GM19463 (cell line): ENCODE data around the gene SCN9A.
"Not testable (repeated sequence)": the region's sequence is repeated elsewhere in the genome, so short reads cannot be mapped to it uniquely, and the experiment has no call there.

Experiments
- ATAC-seq: cut with Tn5 transposase; IDR thresholded peaks from one replicate; pipeline ENCODE4 v1.9.1; 2021; ENCODE audit warnings: mild to moderate bottlenecking, moderate library complexity; ENCODE audit not compliant: unreplicated experiment

Gene SCN9A

DNA sequence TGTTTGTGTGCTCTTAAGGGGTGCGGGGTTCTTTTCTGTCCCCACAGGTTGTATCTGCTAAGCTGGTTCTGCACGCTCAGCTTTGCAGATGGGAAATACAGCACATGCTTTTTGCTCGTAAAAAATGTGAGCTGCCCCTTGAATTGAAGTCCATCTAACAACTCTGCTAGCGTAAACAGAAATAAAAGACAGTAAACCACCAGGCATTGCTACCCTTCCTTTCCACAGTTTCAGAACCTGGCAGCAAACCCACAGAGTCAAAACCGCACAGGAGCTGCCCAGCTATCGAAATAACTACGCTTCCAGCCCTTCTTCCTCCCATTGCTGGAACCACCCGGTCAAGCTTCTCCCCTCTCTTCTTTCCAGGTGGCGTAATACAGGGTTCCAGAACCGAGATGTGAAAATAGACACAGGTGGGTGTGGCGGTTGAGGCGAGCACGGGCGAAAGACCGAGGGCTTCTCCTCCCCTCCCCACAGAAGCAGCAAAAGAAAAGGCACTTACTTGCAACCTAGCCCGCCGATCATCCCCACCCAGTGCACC is 479 bp downstream of the SCN9A start:
- no peak for ATAC-seq

DNA sequence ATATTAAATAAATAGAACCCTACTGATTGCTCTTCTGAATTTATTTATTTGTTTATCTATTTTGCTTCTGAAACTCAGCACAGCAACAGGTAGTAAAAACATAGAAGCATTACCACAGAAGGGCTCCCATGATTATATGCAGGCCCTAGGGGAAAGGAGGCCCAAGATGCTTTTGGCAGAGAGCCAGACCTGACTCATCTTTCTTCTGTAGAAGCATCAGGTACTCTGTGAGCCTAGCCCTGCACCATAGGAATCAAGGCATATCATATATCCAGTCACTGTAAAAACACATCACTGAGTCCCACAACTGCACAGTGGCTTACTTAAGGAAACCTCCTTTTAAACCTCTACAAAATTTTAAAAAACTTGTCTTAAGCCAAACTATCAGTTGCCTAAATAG is 1.8 kb downstream of the SCN9A start:
- no peak for ATAC-seq

DNA sequence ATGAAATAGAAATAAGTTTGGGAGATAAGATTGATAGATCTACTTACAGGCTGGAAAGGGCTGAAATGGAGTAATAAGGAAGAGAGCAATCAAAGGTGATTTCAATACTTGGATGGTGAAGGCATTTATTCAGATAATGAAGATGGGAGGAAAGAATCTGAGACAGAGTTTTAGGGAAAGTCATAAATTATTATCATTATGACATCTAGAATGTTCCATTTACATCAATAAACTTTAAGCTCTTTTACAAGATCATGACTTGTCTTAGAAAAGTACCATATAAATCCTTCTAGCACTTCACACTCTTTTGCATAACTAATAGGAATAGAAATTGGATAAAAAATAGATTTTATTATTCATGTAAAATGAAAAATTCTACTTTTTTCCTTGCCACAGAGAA is 2.2 kb downstream of the SCN9A start:
- no peak for ATAC-seq

DNA sequence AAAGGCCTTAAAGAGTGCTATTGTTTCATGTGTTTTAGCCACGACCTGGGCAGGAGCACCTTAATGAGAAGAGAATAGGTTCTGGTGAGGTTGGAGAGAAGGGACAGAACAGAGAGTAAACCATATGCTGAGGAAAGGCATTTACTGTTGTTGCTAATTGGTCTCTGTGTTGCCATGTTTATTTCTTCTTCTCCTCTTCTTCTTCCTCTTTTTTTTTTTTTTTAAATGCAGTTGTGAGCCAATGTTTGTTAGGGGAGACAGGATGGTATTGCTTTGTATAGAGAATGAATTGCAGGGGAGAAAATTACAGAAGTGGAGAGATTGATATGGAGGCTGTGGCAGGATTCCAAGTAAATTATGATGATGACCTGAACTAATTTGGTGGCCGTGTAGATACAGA is 2.6 kb downstream of the SCN9A start:
- no peak for ATAC-seq

DNA sequence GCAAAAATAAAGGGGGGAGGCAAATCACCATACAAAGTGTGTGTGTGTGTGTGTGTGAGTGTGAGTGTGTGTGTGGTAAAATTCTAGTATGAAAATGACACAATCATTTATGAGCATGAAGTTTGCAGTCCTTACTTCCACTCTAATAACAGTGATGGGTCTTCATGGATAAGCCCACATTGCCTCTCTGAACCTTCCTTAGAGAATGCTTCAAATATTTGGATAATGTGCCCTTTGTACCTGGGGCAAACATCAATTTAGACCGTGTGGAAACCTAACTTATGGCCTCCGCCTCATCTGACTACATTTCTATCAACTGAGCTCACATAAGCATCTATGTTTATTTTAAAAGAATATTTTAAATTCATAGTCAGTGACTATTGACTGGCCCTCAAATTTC is 3.7 kb downstream of the SCN9A start:
- no peak for ATAC-seq

DNA sequence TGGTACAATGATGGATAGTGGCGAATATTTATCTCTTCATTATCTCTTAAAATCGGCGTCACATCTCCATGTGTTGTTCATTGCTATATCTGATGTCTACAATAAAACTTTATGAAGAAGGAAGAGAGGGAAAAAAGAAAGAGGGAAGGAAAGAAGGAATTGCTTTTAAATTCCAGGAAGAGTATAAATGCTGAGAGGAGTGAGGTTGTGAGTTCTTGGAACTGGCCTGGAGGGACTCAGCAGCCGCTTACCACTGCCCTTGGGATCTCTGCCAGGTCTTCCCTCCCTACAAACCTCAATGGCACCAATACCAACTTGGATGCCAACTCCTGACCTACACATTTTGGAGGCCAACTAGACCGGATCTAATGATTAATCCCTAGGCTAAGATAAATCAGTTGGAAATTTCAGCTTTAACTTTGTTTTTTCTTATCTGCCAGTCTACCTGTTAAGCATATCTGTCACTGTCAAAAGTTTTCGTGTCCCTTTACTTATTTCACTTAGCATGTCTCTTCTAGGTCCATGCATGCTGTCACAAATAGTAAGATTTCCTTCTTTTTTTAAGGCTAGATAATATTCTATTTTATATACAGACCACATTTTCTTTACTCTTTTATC is 9.8 kb downstream of the SCN9A start:
- ATAC-seq: no peak

DNA sequence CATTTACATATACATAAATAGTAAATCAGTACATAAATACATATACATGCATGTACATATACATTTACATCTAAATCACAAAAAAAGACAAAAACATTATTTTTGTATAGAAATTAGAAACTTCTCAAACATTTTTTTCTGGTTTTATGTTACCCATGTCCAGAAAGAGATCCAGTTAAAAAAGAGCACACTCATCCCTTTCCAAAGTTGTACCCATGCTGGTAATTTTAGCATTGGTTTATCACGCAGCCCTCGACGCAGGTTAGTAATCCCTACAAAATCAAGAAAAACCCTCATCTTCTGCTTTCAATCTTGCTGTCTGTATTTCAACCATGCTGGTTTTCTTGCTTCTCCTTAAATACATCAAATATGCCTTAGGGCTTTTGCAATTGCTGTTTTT is 10.5 kb downstream of the SCN9A start:
- no peak for ATAC-seq

DNA sequence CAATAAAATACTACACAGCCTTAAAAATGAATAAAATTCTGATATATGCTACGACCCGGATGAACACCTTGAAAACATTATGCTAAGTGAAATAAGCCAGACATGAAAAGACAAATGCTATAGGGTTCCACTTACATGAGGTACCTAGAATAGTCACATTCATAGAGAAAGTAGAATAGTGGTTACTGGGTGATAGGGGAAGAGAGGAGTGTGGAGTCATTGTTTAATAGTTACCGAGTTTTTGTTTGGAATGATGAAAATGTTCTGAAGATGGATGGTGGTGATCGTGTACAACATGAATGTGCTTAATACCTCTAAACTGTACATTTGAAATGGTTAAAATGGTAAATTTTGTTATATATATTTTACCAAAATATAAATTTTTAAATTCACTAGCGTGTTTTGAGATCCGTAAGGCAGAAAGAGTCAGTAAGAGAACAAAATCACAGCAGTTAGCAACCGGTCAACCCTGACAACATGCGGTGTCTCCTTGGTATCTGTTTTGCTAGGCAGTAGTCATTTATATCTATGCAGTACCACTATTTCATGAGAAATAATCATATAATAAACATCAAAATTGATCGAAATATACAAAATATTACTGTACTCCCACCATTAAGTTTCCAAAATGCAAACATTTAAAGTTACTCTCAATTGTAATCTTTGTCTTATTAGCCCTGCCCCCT is 11.1 kb downstream of the SCN9A start:
- ATAC-seq: no peak

DNA sequence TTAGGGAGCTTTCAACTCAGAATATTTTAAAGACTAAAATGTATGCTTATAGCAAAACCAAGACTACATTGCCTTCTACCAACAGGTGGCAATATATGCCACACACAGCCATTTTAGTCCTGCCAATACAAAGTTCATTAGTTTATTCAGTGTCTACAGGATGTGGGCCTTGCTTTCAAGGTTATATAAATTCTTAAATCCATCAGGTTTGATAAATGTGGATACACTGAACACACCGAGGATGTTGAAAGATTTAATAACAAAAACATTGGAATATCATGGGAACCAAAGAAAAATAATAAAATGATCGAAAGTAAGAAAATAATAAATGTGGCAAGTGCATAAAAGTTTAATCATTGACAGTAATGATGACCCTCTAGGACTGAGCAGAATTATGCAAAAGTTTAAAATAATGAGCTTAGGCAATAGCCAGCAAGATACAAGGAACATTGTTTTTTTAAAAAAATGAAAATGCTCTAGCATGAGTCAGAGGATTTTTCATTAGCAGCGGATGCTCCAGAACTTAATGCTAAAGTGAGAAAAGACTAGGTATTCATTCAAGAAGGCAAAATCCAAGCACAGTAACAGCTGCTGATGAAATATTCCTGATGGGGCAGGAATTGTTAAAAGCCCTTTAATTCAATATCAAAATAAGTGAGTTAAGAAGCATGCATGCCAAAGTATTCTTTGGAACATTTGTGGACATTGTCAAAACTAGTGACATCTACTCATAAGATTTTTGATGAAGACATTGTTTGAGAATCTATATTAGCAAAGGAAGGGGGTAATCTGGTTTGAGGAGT is 14.2 kb downstream of the SCN9A start:
- no peak for ATAC-seq

DNA sequence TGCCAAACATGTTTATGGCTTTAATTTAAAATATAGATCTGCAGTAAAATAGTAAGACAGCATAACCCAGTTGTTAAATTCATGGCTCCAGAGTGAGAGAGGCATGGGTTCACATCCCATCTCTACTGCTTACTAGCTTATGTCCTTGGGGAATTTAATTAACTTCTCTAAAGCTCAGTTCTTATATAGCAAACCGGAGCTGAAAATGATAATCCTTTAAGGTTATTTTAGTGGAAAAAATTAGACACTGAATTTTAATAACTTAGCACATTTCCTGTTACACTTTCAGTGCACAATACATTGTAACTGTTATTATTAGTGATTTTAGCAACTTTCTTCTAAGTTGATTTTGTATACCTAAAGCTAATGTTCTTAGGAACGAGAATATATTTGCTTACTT is 14.8 kb downstream of the SCN9A start:
- ATAC-seq: no peak

DNA sequence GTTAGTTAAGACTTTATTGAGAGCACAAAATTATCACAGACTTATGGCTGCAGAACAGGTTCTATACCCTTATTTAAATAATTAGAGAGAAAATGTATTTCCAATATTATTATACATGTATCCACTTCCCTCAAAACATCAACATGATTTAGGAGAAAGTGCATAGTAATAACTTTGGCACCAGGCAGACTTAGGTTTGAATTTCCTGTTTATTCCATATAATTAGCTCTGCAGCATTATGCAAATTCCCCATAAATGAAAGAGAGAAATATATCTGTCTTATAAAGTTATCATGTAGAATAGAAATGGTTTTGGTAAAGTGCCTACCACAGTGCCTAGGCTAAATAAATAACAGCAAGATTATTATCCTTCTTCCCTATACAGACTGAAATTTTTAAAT is 15.3 kb downstream of the SCN9A start:
- ATAC-seq: no peak

DNA sequence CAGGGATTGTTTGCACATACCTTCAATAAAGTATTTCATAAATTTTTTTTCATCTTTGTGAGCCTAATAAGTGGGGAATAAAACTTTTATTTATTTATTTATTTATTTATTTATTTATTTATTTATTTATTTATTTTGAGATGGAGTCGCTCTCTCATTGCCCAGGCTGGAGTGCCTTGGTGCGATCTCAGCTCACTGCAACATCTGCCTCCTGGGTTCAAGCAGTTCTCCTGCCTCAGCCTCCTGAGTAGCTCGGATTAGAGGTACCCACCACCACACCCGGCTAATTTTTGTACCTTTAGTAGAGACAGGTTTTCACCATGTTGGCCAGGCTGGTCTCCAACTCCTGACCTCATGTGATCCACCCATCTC is 17.8 kb downstream of the SCN9A start:
- ATAC-seq: not testable (repeated sequence)

DNA sequence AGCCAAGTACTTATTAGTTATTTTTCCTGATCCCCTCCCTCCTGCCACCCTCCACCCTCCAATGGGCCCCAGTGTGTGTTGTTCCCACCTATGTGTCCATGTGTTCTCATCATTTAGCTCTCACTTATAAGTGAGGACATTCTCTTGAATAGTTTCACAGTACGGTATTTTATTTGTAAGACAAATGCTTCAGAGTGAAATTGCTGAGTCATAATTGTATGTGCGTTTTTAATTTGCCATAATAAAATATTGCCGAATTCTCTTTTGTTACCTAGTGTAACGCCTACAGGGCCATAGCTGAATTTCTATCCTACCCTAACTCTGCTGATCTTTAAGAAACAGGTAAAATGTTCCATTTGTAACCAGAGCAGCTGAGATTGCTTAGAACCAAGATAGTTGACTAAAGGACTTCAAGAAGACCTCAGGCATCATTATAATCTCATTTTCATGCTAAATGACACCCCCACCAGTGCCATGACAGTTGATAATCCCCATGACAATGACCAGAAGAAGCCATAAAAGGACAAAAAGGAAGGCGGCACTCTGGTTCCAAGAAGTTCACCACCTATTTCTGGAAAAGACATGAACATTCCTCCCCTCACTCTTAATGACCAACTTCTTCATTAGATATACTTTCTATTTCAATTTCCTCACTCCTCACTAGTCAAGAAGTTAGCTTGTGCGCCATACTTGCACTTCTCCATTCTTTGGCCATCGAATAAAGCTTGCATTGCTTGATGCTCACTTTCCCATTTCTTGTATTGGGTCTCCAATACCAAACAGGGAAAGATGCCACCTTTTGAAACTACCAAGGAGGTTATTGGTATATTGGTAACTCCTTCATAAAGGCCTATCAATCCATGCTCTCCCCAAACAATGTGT is 18.4 kb downstream of the SCN9A start:
- ATAC-seq: no peak

DNA sequence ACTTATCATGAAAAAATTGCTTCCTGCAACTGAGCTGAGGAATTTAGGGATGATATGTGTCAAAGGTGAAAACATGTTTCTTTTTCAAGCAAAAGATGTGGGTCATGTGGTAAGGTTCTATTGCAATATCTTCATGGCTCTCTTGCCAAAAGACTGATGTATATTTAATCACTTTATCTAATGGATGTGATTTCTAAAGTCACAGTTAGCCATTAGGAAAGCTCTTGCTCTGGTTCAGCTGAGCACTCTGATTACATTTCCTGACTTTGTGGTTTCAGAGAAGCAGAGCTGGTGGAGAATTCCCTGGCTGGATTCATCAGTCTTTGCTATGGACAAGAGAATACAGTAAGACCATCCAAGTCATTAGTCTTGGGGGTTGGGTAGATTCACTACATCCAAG is 24.4 kb downstream of the SCN9A start:
- no peak for ATAC-seq

DNA sequence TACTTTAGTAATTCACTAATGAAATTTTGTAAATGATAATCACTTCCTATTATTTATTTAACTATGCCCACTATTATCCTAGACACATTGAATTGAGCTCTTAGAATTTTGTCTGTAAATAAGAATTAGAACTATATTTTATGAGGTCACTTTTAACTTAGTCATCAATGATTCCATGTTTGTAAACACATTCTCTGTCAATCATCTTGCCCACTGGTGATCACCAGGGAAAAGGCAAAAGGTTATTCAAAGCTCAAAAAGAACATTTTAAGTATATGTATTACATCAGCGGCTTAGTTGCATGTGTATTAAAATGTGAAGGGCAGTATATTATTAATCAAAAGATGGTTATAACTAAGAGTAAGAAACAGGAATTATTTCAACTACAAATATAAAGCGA is 25.2 kb downstream of the SCN9A start:
- no peak for ATAC-seq

DNA sequence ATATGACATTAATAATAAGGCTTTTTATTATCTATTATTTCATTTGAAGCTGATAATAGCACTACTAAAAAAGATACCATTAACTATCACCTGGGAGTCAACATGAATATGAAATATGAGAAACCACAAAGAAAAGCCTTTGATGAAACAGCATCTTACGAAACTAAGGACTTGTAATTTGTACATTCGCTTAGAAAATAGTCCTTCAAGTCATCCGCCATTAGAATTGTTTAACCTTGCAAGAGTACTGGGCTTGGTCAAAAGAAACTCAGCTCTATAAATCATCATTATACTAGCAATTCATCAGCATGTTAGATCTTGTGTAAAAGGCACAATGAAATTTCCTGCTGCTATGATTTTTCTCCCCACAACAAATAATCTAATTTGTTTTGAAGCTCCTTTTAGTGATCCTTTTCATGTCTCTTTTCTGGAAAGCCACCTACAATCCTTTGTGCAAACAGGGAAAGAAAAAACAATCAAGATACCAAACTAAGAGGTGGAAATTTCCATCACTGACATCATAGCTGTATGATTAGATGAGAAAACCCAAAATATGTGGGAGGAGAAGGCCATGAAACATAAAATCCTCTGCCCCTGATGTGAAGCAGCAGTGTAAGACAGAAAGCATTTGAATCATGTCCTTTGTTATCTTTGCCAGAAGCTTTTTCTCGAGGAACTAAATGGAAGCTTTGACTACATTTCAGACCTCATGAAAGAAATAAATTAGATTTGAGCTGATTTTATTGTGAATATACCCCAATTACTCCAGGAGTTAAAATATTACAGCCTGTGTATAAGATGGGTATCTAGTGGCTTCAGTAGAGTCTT is 31.2 kb downstream of the SCN9A start:
- no peak for ATAC-seq

DNA sequence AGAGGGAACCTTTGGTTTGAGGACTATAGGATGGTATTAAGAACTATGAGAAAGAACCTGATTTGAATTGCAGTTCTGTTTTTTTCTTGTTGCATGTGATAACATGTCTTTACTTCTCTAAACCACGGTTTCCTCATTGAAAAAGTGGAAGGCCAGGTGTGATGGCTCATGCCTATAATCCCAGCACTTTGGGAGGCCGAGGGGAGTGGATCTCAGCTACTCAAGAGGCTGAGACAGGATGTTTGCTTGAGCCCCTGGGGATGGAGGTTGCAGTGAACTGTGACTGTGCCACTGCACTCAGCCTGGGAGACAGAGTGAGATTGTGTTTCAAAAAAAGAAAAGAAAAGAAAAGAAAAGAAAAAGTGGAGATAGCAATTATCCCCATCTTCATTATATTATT is 32.3 kb downstream of the SCN9A start:
- no peak for ATAC-seq

DNA sequence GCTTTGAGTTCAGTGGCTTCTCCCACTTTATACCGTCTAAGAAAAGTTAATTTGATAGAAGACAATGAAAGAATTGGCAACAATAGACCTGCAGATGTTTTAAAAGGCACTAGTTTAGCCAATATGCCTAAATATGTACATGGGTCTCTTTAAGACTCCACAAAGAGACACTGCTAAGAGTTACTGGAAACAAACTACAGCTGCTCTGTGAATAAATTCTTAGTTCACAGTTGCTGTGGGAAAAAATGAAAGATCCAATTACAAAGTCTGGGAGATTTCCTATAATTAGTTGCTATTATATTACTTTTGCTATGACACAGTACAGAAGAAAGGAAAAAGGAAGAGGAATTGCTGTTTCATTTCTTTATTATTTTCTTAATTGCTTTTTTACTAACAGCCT is 34.3 kb downstream of the SCN9A start:
- no peak for ATAC-seq

DNA sequence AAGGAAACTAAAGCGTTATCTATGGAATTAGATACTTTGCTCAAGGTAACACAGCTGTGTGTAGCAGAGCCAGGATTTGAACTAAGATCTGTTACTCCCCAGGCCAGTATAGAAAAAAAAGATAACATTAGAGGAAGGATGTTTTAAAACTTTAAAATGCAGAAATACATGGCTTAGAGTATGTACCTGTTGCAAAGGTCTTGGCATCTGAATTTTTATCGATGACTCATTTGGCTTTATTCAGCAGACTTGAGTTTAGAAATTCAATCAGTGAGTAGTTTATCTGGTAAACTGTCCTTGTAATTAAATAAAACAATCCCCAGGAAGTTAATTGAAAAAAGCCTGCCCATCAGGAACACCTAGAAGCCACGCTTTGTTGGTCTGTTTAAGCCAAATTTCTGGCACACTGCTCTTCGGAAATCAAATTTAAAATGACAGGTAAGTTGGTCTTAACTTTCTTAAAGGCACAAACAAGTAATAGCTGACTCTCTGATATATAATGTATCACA is 36.9 kb downstream of the SCN9A start:
- no peak for ATAC-seq

DNA sequence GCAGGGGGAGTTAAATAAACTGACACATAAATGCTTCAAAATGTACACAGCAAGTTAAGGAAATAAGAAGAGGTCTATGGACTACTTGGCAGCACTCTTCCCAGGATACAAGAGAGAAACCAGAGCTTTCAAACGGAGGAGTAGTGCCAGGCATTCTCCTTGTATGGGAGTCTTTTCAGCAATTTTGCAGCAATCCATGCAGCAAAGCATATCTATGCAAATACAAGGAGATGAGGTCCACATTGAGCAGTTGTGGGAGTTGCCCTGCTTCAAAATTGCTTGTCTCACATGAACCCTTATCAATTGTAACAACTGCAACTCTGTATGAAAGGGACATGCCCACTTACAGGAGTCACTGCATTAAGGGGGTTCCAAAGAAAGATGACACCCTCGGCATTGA is 37.8 kb downstream of the SCN9A start:
- no peak for ATAC-seq
